Heart right ventricle (tissue), 16 donors: Measurements from ENCODE around the gene CABLES2. TPM values are rescaled to one million over a fixed set of nuclear protein-coding genes. Genes with fewer than 3 reads are reported as not detected.

ENCODE experiments used
- ATAC-seq, 8 donors: fragments of 200-7000 bp; cut with Tn5 transposase; one replicate each; pipeline ENCODE4 v1.9.1; 2020; ENCODE audit warnings: mild to moderate bottlenecking in 8 of 8, moderate library complexity in 8 of 8, moderate number of reproducible peaks in 1 of 8
- DNase-seq, 2 donors: peaks; one replicate each; pipeline ENCODE4 v3.0.0-alpha.2; 2020
- H3K27ac ChIP-seq, 10 donors: fragments of 200-600 bp; sonication (generic) in 2 of 10; one replicate each; pipeline versions ENCODE4 v1.5.0 to v1.8.0; 2020 to 2022; ENCODE audit warnings: mild to moderate bottlenecking in 3 of 10
- H3K27me3 ChIP-seq, 7 donors: fragments of 200-600 bp; one replicate each; pipeline ENCODE4 v1.8.0; 2021 to 2022; ENCODE audit warnings: mild to moderate bottlenecking in 2 of 7
- H3K36me3 ChIP-seq, 9 donors: fragments of 200-600 bp; sonication (generic) in 1 of 9; one replicate each; pipeline versions ENCODE4 v1.5.0 to v1.8.0; 2020 to 2022; ENCODE audit warnings: mild to moderate bottlenecking in 2 of 9
- H3K4me1 ChIP-seq, 9 donors: fragments of 200-600 bp; sonication (generic) in 1 of 9; one replicate each; pipeline versions ENCODE4 v1.5.0 to v1.8.0; 2020 to 2022; ENCODE audit warnings: mild to moderate bottlenecking in 4 of 9
- H3K4me3 ChIP-seq, 10 donors: fragments of 200-600 bp; sonication (generic) in 2 of 10; one replicate each; pipeline versions ENCODE4 v1.5.0 to v1.8.0; 2020 to 2022; ENCODE audit warnings: mild to moderate bottlenecking in 7 of 10, moderate library complexity in 2 of 10
- H3K9me3 ChIP-seq, 11 donors: fragments of 200-600 bp in 10 of 11; sonication (generic) in 2 of 11; one replicate each; pipeline versions ENCODE4 v1.5.0 to v1.8.0; 2013 to 2022; ENCODE audit warnings: mild to moderate bottlenecking in 2 of 11, control low read depth in 1 of 11, moderate library complexity in 1 of 11
- WGBS, 2 donors: extraction: QIAGEN DNeasy Blood & Tissue Kit; methylation state at CpG; one replicate each; pipeline ENCODE4 v1.1.7; 2013; ENCODE audit warnings: inconsistent platforms in 1 of 2; 5-methylcytosine and 5-hydroxymethylcytosine counted together
- intact Hi-C, 10 donors: fragments of 100-400 bp; cut with DNase I; formaldehyde crosslinking; loops; one replicate each; pipeline versions ENCODE4 v1.11.1 to v1.14.2; 2022
- polyA plus RNA-seq, 2 donors: library from polyadenylated mRNA; stranded (reverse); fragments of 200-250 nt; gene quantifications; one replicate each; pipeline ENCODE4 v1.2.3, GENCODE V29; 2013
- total RNA-seq, 10 donors: library from RNA; stranded (reverse); fragmentation: NEBNext Ultra II Directional in 3 of 10; extraction: Animal tissue kit (Norgen Biotek cat#: 25700) in 3 of 10; gene quantifications; one replicate each; pipeline versions ENCODE4 v1.2.1 to v1.2.4, GENCODE V29; 2021 to 2023
- TF ChIP-seq, protein P1 (sequence below), 9 donors: fragments of 200-600 bp; sonication (generic) in 2 of 9; IDR thresholded peaks; one replicate each; pipeline versions ENCODE4 v1.5.0 to v1.8.0; 2021 to 2022; ENCODE audit warnings: antibody characterized with exemption in 9 of 9, mild to moderate bottlenecking in 5 of 9, moderate library complexity in 1 of 9
- donor health status: Arrhythmogenic right ventricular cardiomyopathy.
- donor health status: ischemic (EF 13 %, LVEDD 7.1; RV severe dilation, severe dysfunction).
- donor health status: healthy with polysubstance abuse.
- donor health status: DM: no; HTN: yes; CAD: no.
- donor health status: DM: no; HTN: no; CAD: no.
- donor health status: ischemic (EF 25% LVEDD 6.9; RV normal size, moderate dysfunction).
- donor health status: ischemic (EF 25% LVEDD 5.7; RV mildly dilated, moderate dysfunction).
- donor health status: healthy.
- donor health status: DM: yes; HTN: yes; CAD: no.
- donor health status: Ischemic cardiomyopathy.
- donor health status: ischemic (EF 35%, LVEDD 5.7; RV mildly dilated, moderate dysfunction).
- donor health status: nonischemic (EF 11% LVEDD 7.7; RV severe dilation, severe dysfunction).
- donor health status: DM: yes; HTN: yes; CAD: no.
- donor health status: PGD.
- donor health status: ischemic (EF 29% LVEDD 5.4; RV normal size, mild dysfunction).
- donor health status: nonischemic (EF 23%, LVEDD 6.1; RV moderate dilation, normal function).

Gene CABLES2
- total and polyA plus RNA-seq, 12 donors: 2.9 to 11.9 (median 7.8) TPM

DNA sequence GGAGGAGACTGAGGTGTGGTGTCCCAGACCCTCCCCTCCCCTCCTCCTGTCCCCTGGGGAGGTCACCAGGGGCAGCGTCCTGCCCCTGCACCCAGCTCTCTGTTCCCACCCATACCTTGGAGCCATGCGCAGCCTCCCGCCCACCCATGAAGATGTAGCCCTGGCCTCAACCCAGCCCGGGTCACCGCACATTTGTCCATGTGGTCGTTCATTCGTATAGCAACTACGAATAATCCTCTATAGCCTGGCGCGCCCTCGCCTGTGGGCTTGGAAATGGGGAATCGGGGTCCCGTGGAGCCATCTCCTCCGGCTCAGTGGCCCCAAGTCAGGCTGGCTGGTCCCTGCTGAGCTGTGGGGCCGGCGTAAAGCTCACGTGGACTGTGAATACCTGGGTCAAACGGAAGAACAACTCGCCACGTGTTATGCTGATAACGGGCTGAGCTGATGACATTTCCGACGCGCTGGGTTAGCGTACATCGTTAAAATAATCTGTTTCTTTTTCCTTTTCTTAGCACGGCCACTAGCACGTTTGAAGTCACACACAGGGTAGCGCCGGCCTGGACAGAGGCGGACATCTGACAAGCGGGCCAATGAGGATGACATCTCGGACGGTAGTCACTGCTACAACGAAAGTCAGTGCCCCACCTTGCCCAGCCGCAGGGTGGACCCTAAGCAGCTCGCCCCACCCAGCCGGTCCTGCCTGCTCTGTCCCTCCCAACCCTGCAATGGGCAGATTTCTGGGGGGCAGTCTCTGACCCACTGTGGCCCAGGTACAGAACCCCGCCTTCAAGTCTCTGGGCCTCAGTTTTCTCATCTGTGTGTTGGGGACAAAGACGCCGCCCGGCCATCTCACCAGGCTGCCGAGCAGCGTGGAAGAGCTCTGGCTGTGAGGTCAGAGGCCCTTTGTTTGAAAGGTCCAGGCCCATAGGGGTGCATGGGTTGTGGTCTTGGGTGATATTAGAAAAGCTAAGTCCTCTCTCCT is 40.1 kb upstream of the CABLES2 start:
- Histone ChIP-seq H3K27me3 (peaks cover 0 to 44% (median 23%) of the 10 kb centered on the region in 7 donors), H3K9me3 (no peaks in the 10 kb centered on the region), H3K36me3 (no peaks in the 10 kb centered on the region), H3K27ac (no peak overlapping the region), H3K4me3 (no peak overlapping the region), H3K4me1 (peaks cover 0 to 3% (median 0%) of the 10 kb centered on the region in 9 donors)
- intact Hi-C loops: no loop called here
- WGBS, 2 donors: 72 to 79% methylated on average over 44 of the region's 44 CpGs
- ATAC-seq (no peak), DNase-seq (no peak)
- TF ChIP-seq, protein P1, sequence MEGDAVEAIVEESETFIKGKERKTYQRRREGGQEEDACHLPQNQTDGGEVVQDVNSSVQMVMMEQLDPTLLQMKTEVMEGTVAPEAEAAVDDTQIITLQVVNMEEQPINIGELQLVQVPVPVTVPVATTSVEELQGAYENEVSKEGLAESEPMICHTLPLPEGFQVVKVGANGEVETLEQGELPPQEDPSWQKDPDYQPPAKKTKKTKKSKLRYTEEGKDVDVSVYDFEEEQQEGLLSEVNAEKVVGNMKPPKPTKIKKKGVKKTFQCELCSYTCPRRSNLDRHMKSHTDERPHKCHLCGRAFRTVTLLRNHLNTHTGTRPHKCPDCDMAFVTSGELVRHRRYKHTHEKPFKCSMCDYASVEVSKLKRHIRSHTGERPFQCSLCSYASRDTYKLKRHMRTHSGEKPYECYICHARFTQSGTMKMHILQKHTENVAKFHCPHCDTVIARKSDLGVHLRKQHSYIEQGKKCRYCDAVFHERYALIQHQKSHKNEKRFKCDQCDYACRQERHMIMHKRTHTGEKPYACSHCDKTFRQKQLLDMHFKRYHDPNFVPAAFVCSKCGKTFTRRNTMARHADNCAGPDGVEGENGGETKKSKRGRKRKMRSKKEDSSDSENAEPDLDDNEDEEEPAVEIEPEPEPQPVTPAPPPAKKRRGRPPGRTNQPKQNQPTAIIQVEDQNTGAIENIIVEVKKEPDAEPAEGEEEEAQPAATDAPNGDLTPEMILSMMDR (IDR thresholded peaks at IDR 0.05): no peak

- no peak for DNase-seq
- no peak for ATAC-seq
- 50 to 54% methylated on average over 12 of the region's 12 CpGs for WGBS, 2 donors
Measured at GRCh38 chr20:62446481-62446880, 39.4 kb upstream of the CABLES2 start.

GRCh38 chr20:62445553-62446340 is 38.7 kb upstream of the CABLES2 start:
- peaks cover 0 to 3% (median 0%) of the 10 kb centered on the region in 9 donors for H3K4me1 ChIP-seq
- intact Hi-C loops: no loop called here
- no peak for ATAC-seq
- no peaks in the 10 kb centered on the region for H3K9me3 ChIP-seq
- H3K36me3 ChIP-seq: no peaks in the 10 kb centered on the region
- no peak overlapping the region for H3K27ac ChIP-seq
- TF ChIP-seq, protein P1 (IDR thresholded peaks at IDR 0.05): no peak
- peaks cover 0 to 49% (median 20%) of the 10 kb centered on the region in 7 donors for H3K27me3 ChIP-seq
- H3K4me3 ChIP-seq: no peak overlapping the region
- no peak for DNase-seq
- WGBS, 2 donors: 87% methylated on average over 32 to 36 of the region's 36 CpGs

More at GRCh38 chr20:62446481-62446880, 39.4 kb upstream of the CABLES2 start:
- intact Hi-C loops: no loop called here
- Histone ChIP-seq H3K4me3 (no peak overlapping the region), H3K36me3 (no peaks in the 10 kb centered on the region), H3K27ac (no peak overlapping the region), H3K27me3 (peaks cover 0 to 43% (median 23%) of the 10 kb centered on the region in 7 donors), H3K4me1 (peaks cover 0 to 3% (median 0%) of the 10 kb centered on the region in 9 donors), H3K9me3 (no peaks in the 10 kb centered on the region)
- TF ChIP-seq, protein P1 (IDR thresholded peaks at IDR 0.05): no peak

GRCh38 chr20:62444286-62444685 is 37.2 kb upstream of the CABLES2 start:
- Histone ChIP-seq H3K36me3 (no peaks in the 10 kb centered on the region), H3K27me3 (peaks cover 0 to 44% (median 17%) of the 10 kb centered on the region in 7 donors), H3K27ac (no peak overlapping the region), H3K4me1 (no peaks in the 10 kb centered on the region), H3K9me3 (no peaks in the 10 kb centered on the region), H3K4me3 (no peak overlapping the region)
- ATAC-seq: no peak
- TF ChIP-seq, protein P1 (IDR thresholded peaks at IDR 0.05): no peak
- DNase-seq: no peak
- 88 to 94% methylated on average over 6 of the region's 6 CpGs for WGBS, 2 donors
- intact Hi-C loops: no loop called here
